Panc1 (cell line): ENCODE measurements around the gene DIAPH2.

ENCODE experiments used
- CTCF ChIP-seq: fragments of 450-650 bp; IDR thresholded peaks from 2 replicates; pipeline ENCODE4 v1.5.1; 2017; ENCODE audit warnings: mild to moderate bottlenecking
- POLR2AphosphoS5 ChIP-seq: IDR thresholded peaks from 2 replicates; pipeline ENCODE4 v1.6.1; 2012; ENCODE audit warnings: mild to moderate bottlenecking, low read depth, low read length, moderate library complexity
- TF ChIP-seq, protein P1 (sequence below), 2 experiments: IDR thresholded peaks; 2 replicates each; pipeline ENCODE4 v1.6.1; 2011 to 2012; ENCODE audit warnings: low read depth in 2 of 2, control low read depth in 1 of 2, low read length in 1 of 2, mild to moderate bottlenecking in 1 of 2, moderate library complexity in 1 of 2; ENCODE audit not compliant: insufficient read depth in 1 of 2

- TF ChIP-seq CTCF, result no peak
- no peak for TF ChIP-seq POLR2AphosphoS5
- TF ChIP-seq, protein P1, sequence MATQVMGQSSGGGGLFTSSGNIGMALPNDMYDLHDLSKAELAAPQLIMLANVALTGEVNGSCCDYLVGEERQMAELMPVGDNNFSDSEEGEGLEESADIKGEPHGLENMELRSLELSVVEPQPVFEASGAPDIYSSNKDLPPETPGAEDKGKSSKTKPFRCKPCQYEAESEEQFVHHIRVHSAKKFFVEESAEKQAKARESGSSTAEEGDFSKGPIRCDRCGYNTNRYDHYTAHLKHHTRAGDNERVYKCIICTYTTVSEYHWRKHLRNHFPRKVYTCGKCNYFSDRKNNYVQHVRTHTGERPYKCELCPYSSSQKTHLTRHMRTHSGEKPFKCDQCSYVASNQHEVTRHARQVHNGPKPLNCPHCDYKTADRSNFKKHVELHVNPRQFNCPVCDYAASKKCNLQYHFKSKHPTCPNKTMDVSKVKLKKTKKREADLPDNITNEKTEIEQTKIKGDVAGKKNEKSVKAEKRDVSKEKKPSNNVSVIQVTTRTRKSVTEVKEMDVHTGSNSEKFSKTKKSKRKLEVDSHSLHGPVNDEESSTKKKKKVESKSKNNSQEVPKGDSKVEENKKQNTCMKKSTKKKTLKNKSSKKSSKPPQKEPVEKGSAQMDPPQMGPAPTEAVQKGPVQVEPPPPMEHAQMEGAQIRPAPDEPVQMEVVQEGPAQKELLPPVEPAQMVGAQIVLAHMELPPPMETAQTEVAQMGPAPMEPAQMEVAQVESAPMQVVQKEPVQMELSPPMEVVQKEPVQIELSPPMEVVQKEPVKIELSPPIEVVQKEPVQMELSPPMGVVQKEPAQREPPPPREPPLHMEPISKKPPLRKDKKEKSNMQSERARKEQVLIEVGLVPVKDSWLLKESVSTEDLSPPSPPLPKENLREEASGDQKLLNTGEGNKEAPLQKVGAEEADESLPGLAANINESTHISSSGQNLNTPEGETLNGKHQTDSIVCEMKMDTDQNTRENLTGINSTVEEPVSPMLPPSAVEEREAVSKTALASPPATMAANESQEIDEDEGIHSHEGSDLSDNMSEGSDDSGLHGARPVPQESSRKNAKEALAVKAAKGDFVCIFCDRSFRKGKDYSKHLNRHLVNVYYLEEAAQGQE (IDR thresholded peaks at IDR 0.05; ENCODE audit: insufficient read depth in 1 of 2, low read depth in 2 of 2, low read length in 1 of 2), result no peak
These were observed 28.6 kb upstream of the DIAPH2 start for GRCh38 chrX:96655947-96656623.
